Gastrocnemius medialis (tissue), 4 donors: Measurements from ENCODE around the gene RPL10A.

ENCODE experiments used
- CTCF ChIP-seq, 5 experiments: fragments of 450-650 bp in 3 of 5; fragments of 200-600 bp in 2 of 5; sonication (generic) in 2 of 5; IDR thresholded peaks in 4 of 5; conservative IDR thresholded peaks in 1 of 5; 1 replicate in 4 of 5; 2 replicates in 1 of 5; pipeline ENCODE4 v1.5.1; 2016 to 2019; ENCODE audit warnings: antibody characterized with exemption in 5 of 5, mild to moderate bottlenecking in 3 of 5, moderate library complexity in 3 of 5
- POLR2A ChIP-seq, 2 donors: fragments of 450-650 bp; IDR thresholded peaks; one replicate each; pipeline ENCODE4 v1.6.1; 2017; ENCODE audit warnings: antibody characterized with exemption in 2 of 2, mild to moderate bottlenecking in 2 of 2, moderate library complexity in 2 of 2

- TF ChIP-seq POLR2A (IDR thresholded peaks at IDR 0.05) (no peak), CTCF (IDR thresholded peaks at IDR 0.05 in 4 of 5, conservative IDR thresholded peaks at IDR 0.05 in 1 of 5) (no peak)
Measured at GRCh38 chr6:35435074-35435837, 32.9 kb upstream of the RPL10A start.
